ENCODE measurements around the gene ADPRH. TPM values are rescaled to one million over a fixed set of nuclear protein-coding genes. Genes with fewer than 3 reads are reported as not detected.

ADPRH gene
- total RNA-seq, 1 experiment from 2014 or later: 4.7 TPM

DNA sequence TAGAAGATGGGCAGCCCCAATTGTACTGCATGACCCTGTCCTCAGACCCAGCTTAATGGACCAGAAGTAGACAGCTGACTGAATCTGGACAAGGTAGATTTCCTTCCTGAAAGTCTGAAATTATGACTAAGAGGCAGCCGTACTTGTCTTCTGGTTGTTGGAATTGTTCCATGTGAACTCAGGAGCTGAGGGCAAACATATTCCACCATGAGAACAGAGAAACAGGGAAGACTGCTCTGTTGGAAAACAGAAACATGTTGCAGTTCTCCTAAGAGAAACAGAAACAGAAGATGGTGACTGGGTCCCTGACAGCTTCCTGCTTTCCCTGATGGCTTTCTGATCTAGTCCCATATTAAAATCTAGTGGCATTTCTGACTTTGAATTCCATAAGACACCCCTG lies 57.0 kb downstream of the ADPRH start:
- Histone ChIP-seq H3K9ac (ENCODE audit: low read length) (no peak overlapping the region), H3K9me2 (replicated peaks; ENCODE audit: low read length) (no peaks in the 10 kb centered on the region), H3K27ac (ENCODE audit: low read length) (no peak overlapping the region), H3K4me2 (ENCODE audit: low read length) (0 out of 2 replicates have a peak overlapping the region, but pooled peaks have one; percentile 11), H3K9me3 (ENCODE audit: low read length) (no peaks in the 10 kb centered on the region), H3K36me3 (ENCODE audit: low read depth, low read length) (no peaks in the 10 kb centered on the region), H3K4me1 (ENCODE audit: insufficient read depth, low read length) (peaks cover 42% of the 10 kb centered on the region), H3K27me3 (ENCODE audit: low read length) (no peaks in the 10 kb centered on the region), H3K79me2 (ENCODE audit: low read length) (no peaks in the 10 kb centered on the region), H3F3A (ENCODE audit: low read length, unreplicated experiment) (no peaks in the 10 kb centered on the region), H4K20me1 (ENCODE audit: low read length) (no peaks in the 10 kb centered on the region), H3K4me3 (ENCODE audit: low read length) (no peak overlapping the region), H2AFZ (ENCODE audit: low read length) (peak overlapping the region; percentile 35; the same call in 1 of the 2 replicates)
- peak; percentile 42 for DNase-seq
- no TSS peak for BruUV-seq (replicated peaks)
- POLR2A ChIA-PET (ENCODE audit: unreplicated experiment): no interaction called here
- intact Hi-C loops (cut with micrococcal nuclease): no loop called here
- no peak for ATAC-seq
- TF ChIP-seq, protein P1, sequence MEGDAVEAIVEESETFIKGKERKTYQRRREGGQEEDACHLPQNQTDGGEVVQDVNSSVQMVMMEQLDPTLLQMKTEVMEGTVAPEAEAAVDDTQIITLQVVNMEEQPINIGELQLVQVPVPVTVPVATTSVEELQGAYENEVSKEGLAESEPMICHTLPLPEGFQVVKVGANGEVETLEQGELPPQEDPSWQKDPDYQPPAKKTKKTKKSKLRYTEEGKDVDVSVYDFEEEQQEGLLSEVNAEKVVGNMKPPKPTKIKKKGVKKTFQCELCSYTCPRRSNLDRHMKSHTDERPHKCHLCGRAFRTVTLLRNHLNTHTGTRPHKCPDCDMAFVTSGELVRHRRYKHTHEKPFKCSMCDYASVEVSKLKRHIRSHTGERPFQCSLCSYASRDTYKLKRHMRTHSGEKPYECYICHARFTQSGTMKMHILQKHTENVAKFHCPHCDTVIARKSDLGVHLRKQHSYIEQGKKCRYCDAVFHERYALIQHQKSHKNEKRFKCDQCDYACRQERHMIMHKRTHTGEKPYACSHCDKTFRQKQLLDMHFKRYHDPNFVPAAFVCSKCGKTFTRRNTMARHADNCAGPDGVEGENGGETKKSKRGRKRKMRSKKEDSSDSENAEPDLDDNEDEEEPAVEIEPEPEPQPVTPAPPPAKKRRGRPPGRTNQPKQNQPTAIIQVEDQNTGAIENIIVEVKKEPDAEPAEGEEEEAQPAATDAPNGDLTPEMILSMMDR (conservative IDR thresholded peaks at IDR 0.05; ENCODE audit: low read depth, low read length): no peak
- no peak for TF ChIP-seq EZH2 (IDR thresholded peaks at IDR 0.05; ENCODE audit: low read length, unreplicated experiment)
- TF ChIP-seq EZH2phosphoT487 (IDR thresholded peaks at IDR 0.05; ENCODE audit: borderline replicate concordance, low read length): no peak
- CTCF ChIA-PET: no interaction called here

DNA sequence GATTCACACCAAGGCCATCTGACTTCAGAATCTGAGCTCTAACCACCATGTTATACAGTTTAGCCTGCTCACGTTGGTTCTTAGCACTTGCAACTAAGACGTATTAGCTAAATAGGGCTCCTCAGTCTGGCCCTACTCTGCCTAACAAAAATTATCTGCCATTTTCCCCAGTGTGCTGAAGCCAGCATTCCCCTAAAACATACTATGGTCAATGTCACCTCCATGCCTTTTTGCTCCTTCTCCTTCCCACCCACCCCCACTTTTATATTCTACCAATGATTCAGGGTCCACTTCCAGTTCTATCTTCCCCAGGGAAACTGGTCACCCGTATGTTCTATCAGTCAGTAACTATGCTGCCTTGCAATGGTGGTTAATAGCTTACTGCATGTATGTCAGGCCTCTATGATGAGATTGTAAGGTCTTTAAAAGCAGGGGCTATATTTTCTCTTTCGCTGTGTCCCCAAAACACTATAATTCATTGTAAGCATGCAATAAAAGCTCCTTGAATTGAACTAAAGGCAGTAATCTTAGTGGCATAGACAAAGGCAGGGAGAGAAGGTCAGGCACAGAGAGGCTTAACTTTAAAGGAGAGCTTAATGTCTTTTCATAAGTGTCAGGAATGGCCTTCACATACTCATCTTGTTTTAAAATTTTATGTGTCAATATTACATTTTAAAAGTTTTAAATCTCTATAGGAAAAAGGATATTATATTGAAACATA lies 57.8 kb downstream of the ADPRH start:
- Histone ChIP-seq H3K9ac (ENCODE audit: low read length) (no peak overlapping the region; the same call in 1 of the 2 replicates), H3F3A (ENCODE audit: low read length, unreplicated experiment) (no peaks in the 10 kb centered on the region), H3K27me3 (ENCODE audit: low read length) (no peaks in the 10 kb centered on the region), H4K20me1 (ENCODE audit: low read length) (no peaks in the 10 kb centered on the region), H3K4me2 (ENCODE audit: low read length) (0 out of 2 replicates have a peak overlapping the region, but pooled peaks have one; percentile 55), H3K27ac (ENCODE audit: low read length) (peak overlapping the region; percentile 70), H3K36me3 (ENCODE audit: low read depth, low read length) (no peaks in the 10 kb centered on the region), H3K9me3 (ENCODE audit: low read length) (no peaks in the 10 kb centered on the region), H3K4me3 (ENCODE audit: low read length) (no peak overlapping the region), H3K79me2 (ENCODE audit: low read length) (no peaks in the 10 kb centered on the region), H3K9me2 (replicated peaks; ENCODE audit: low read length) (no peaks in the 10 kb centered on the region), H2AFZ (ENCODE audit: low read length) (no peak overlapping the region), H3K4me1 (ENCODE audit: insufficient read depth, low read length) (peaks cover 36% of the 10 kb centered on the region)
- DNase-seq: no peak
- ChIA-PET POLR2A (ENCODE audit: unreplicated experiment) (no interaction called here), CTCF (interaction anchor here (0.6 kb wide), 1 partner anchor 26 kb away, joined by 3 read pairs; no protein-coding TSS in a partner anchor)
- TF ChIP-seq, protein P1 (conservative IDR thresholded peaks at IDR 0.05; ENCODE audit: low read depth, low read length): no peak
- TF ChIP-seq EZH2phosphoT487 (IDR thresholded peaks at IDR 0.05; ENCODE audit: borderline replicate concordance, low read length) (no peak), EZH2 (IDR thresholded peaks at IDR 0.05; ENCODE audit: low read length, unreplicated experiment) (no peak)
- intact Hi-C loops (cut with micrococcal nuclease): no loop called here
- BruUV-seq (replicated peaks): TSS peak; percentile 83
- ATAC-seq: no peak

Data from PC-3 (cell line).